ENCODE measurements around the gene RALGPS1. TPM values are rescaled to one million over a fixed set of nuclear protein-coding genes. Genes with fewer than 3 reads are reported as not detected.

RALGPS1 gene
- total RNA-seq, 1 experiment from 2014 or later: 8.2 TPM

GRCh38 chr9:127059765-127060361 is 145.3 kb downstream of the RALGPS1 start:
- H3K36me3 ChIP-seq (ENCODE audit: insufficient read depth, low read length): no peaks in the 10 kb centered on the region

GRCh38 chr9:127061411-127061810 is 146.8 kb downstream of the RALGPS1 start:
- Histone ChIP-seq H3K9ac (ENCODE audit: low read length) (no peak overlapping the region), H3K9me2 (replicated peaks; ENCODE audit: insufficient read depth, low read length) (no peaks in the 10 kb centered on the region), H2AFZ (ENCODE audit: low read length) (no peak overlapping the region), H3K27me3 (ENCODE audit: low read length) (no peaks in the 10 kb centered on the region), H3K36me3 (ENCODE audit: insufficient read depth, low read length) (no peaks in the 10 kb centered on the region), H3K4me1 (ENCODE audit: low read length) (peaks cover 13% of the 10 kb centered on the region), H3K79me2 (ENCODE audit: low read length) (no peaks in the 10 kb centered on the region), H3K27ac (ENCODE audit: low read length) (no peak overlapping the region), H3K4me2 (ENCODE audit: low read depth, low read length, poor library complexity, severe bottlenecking) (no peak overlapping the region), H4K20me1 (ENCODE audit: insufficient read depth, low read depth, low read length) (0 out of 2 replicates have a peak, but pooled peaks cover 10% of the 10 kb centered on the region), H3K9me3 (ENCODE audit: low read length) (no peaks in the 10 kb centered on the region), H3K4me3 (ENCODE audit: low read length) (no peak overlapping the region)
- DNase-seq: no peak

More at GRCh38 chr9:127059765-127060361, 145.3 kb downstream of the RALGPS1 start:
- Histone ChIP-seq H4K20me1 (ENCODE audit: insufficient read depth, low read depth, low read length) (0 out of 2 replicates have a peak, but pooled peaks cover 10% of the 10 kb centered on the region), H3K4me1 (ENCODE audit: low read length) (peaks cover 13% of the 10 kb centered on the region), H3K9me2 (replicated peaks; ENCODE audit: insufficient read depth, low read length) (no peaks in the 10 kb centered on the region), H3K9me3 (ENCODE audit: low read length) (no peaks in the 10 kb centered on the region), H3K4me3 (ENCODE audit: low read length) (no peak overlapping the region), H3K4me2 (ENCODE audit: low read depth, low read length, poor library complexity, severe bottlenecking) (peak overlapping the region; percentile 1), H3K27me3 (ENCODE audit: low read length) (no peaks in the 10 kb centered on the region), H3K79me2 (ENCODE audit: low read length) (no peaks in the 10 kb centered on the region), H3K27ac (ENCODE audit: low read length) (no peak overlapping the region), H2AFZ (ENCODE audit: low read length) (no peak overlapping the region), H3K9ac (ENCODE audit: low read length) (no peak overlapping the region)
- peak; percentile 47 for DNase-seq

GRCh38 chr9:127064335-127064734 is 149.8 kb downstream of the RALGPS1 start:
- H3K4me3 ChIP-seq (ENCODE audit: low read length): no peak overlapping the region
- H3K36me3 ChIP-seq (ENCODE audit: insufficient read depth, low read length): no peaks in the 10 kb centered on the region
- H3K4me1 ChIP-seq (ENCODE audit: low read length): peaks cover 21% of the 10 kb centered on the region
- H3K9me3 ChIP-seq (ENCODE audit: low read length): no peaks in the 10 kb centered on the region
- no peak overlapping the region for H3K9ac ChIP-seq (ENCODE audit: low read length)
- H2AFZ ChIP-seq (ENCODE audit: low read length): no peak overlapping the region
- no peak overlapping the region for H3K4me2 ChIP-seq (ENCODE audit: low read depth, low read length, poor library complexity, severe bottlenecking)
- no peaks in the 10 kb centered on the region for H3K27me3 ChIP-seq (ENCODE audit: low read length)
- no peaks in the 10 kb centered on the region for H3K79me2 ChIP-seq (ENCODE audit: low read length)
- H3K9me2 ChIP-seq (replicated peaks; ENCODE audit: insufficient read depth, low read length): no peaks in the 10 kb centered on the region
- H3K27ac ChIP-seq (ENCODE audit: low read length): no peak overlapping the region
- no peak for DNase-seq
- 0 out of 2 replicates have a peak, but pooled peaks cover 7% of the 10 kb centered on the region for H4K20me1 ChIP-seq (ENCODE audit: insufficient read depth, low read depth, low read length)

GRCh38 chr9:127065592-127065991 is 151.0 kb downstream of the RALGPS1 start:
- Histone ChIP-seq H3K9me3 (ENCODE audit: low read length) (no peaks in the 10 kb centered on the region), H3K36me3 (ENCODE audit: insufficient read depth, low read length) (no peaks in the 10 kb centered on the region), H2AFZ (ENCODE audit: low read length) (no peak overlapping the region), H3K27ac (ENCODE audit: low read length) (no peak overlapping the region), H3K9ac (ENCODE audit: low read length) (no peak overlapping the region), H4K20me1 (ENCODE audit: insufficient read depth, low read depth, low read length) (no peaks in the 10 kb centered on the region), H3K79me2 (ENCODE audit: low read length) (no peaks in the 10 kb centered on the region), H3K4me3 (ENCODE audit: low read length) (no peak overlapping the region), H3K4me1 (ENCODE audit: low read length) (peaks cover 10% of the 10 kb centered on the region), H3K4me2 (ENCODE audit: low read depth, low read length, poor library complexity, severe bottlenecking) (no peak overlapping the region), H3K9me2 (replicated peaks; ENCODE audit: insufficient read depth, low read length) (no peaks in the 10 kb centered on the region), H3K27me3 (ENCODE audit: low read length) (no peaks in the 10 kb centered on the region)
- no peak for DNase-seq

- Histone ChIP-seq H3K9me2 (replicated peaks; ENCODE audit: insufficient read depth, low read length) (no peaks in the 10 kb centered on the region), H3K4me1 (ENCODE audit: low read length) (peaks cover 10% of the 10 kb centered on the region), H3K27ac (ENCODE audit: low read length) (no peak overlapping the region), H3K9me3 (ENCODE audit: low read length) (peaks cover under 1% of the 10 kb centered on the region; the same call in 1 of the 2 replicates), H3K27me3 (ENCODE audit: low read length) (no peaks in the 10 kb centered on the region), H3K4me2 (ENCODE audit: low read depth, low read length, poor library complexity, severe bottlenecking) (no peak overlapping the region), H3K4me3 (ENCODE audit: low read length) (no peak overlapping the region), H3K79me2 (ENCODE audit: low read length) (no peaks in the 10 kb centered on the region), H3K9ac (ENCODE audit: low read length) (no peak overlapping the region), H3K36me3 (ENCODE audit: insufficient read depth, low read length) (no peaks in the 10 kb centered on the region), H2AFZ (ENCODE audit: low read length) (no peak overlapping the region), H4K20me1 (ENCODE audit: insufficient read depth, low read depth, low read length) (no peaks in the 10 kb centered on the region)
- DNase-seq: no peak
Observed at GRCh38 chr9:127066060-127066850, 151.7 kb downstream of the RALGPS1 start.

GRCh38 chr9:127066851-127067136 is 152.2 kb downstream of the RALGPS1 start:
- peaks cover 10% of the 10 kb centered on the region for H3K4me1 ChIP-seq (ENCODE audit: low read length)
- H3K9me3 ChIP-seq (ENCODE audit: low read length): peaks cover 3% of the 10 kb centered on the region; the same call in 1 of the 2 replicates
- H2AFZ ChIP-seq (ENCODE audit: low read length): no peak overlapping the region
- no peak overlapping the region for H3K27ac ChIP-seq (ENCODE audit: low read length)
- no peak for DNase-seq
- H3K9me2 ChIP-seq (replicated peaks; ENCODE audit: insufficient read depth, low read length): no peaks in the 10 kb centered on the region
- no peaks in the 10 kb centered on the region for H3K79me2 ChIP-seq (ENCODE audit: low read length)
- no peak overlapping the region for H3K4me3 ChIP-seq (ENCODE audit: low read length)
- no peaks in the 10 kb centered on the region for H4K20me1 ChIP-seq (ENCODE audit: insufficient read depth, low read depth, low read length)
- no peaks in the 10 kb centered on the region for H3K27me3 ChIP-seq (ENCODE audit: low read length)
- H3K36me3 ChIP-seq (ENCODE audit: insufficient read depth, low read length): no peaks in the 10 kb centered on the region
- no peak overlapping the region for H3K4me2 ChIP-seq (ENCODE audit: low read depth, low read length, poor library complexity, severe bottlenecking)
- H3K9ac ChIP-seq (ENCODE audit: low read length): no peak overlapping the region

GRCh38 chr9:127067603-127068220 is 153.1 kb downstream of the RALGPS1 start:
- H3K27ac ChIP-seq (ENCODE audit: low read length): no peak overlapping the region
- H3K79me2 ChIP-seq (ENCODE audit: low read length): no peaks in the 10 kb centered on the region
- no peaks in the 10 kb centered on the region for H4K20me1 ChIP-seq (ENCODE audit: insufficient read depth, low read depth, low read length)
- peak overlapping the region; percentile 10 for H3K4me2 ChIP-seq (ENCODE audit: low read depth, low read length, poor library complexity, severe bottlenecking)
- no peak overlapping the region for H3K9ac ChIP-seq (ENCODE audit: low read length)
- no peaks in the 10 kb centered on the region for H3K36me3 ChIP-seq (ENCODE audit: insufficient read depth, low read length)
- DNase-seq: no peak
- H2AFZ ChIP-seq (ENCODE audit: low read length): no peak overlapping the region
- no peaks in the 10 kb centered on the region for H3K9me2 ChIP-seq (replicated peaks; ENCODE audit: insufficient read depth, low read length)
- peaks cover 10% of the 10 kb centered on the region for H3K4me1 ChIP-seq (ENCODE audit: low read length)
- H3K4me3 ChIP-seq (ENCODE audit: low read length): no peak overlapping the region
- H3K9me3 ChIP-seq (ENCODE audit: low read length): peaks cover 3% of the 10 kb centered on the region; the same call in 1 of the 2 replicates
- H3K27me3 ChIP-seq (ENCODE audit: low read length): no peaks in the 10 kb centered on the region
